Activated naive CD4-positive, alpha-beta T cell treated with Interleukin-2 at 50 U/mL for 16 hours (primary cell): ENCODE measurements around the gene PTAFR.

Experiments used
- DNase-seq: peaks from one replicate; pipeline ENCODE4 v3.0.0-alpha.2; 2020

PTAFR gene

GRCh38 chr1:28112388-28113241, 63.9 kb downstream of the PTAFR start:
- no peak for DNase-seq

GRCh38 chr1:28111157-28111556, 65.3 kb downstream of the PTAFR start:
- no peak for DNase-seq

- DNase-seq: no peak
Measured at GRCh38 chr1:28110555-28110954, 65.9 kb downstream of the PTAFR start.

- no peak for DNase-seq
Measured at GRCh38 chr1:28109639-28110038, 66.9 kb downstream of the PTAFR start.

GRCh38 chr1:28108001-28108400, 68.5 kb downstream of the PTAFR start:
- DNase-seq: no peak

GRCh38 chr1:28104866-28105467, 71.5 kb downstream of the PTAFR start:
- no peak for DNase-seq

- DNase-seq: no peak
Measured at GRCh38 chr1:28102189-28102588, 74.3 kb downstream of the PTAFR start.

GRCh38 chr1:28099050-28099769, 77.3 kb downstream of the PTAFR start:
- DNase-seq: no peak
